NCI-H446 (cell line): ENCODE measurements around the gene LMO1.
A peak's percentile ranks its signal among the peaks of the same experiment; 100 is the strongest.

ENCODE experiments used
- DNase-seq, 2 experiments: peaks; one replicate each; lab custom pipeline; 2025; lab: John Stamatoyannopoulos, UW

The LMO1 gene

DNA sequence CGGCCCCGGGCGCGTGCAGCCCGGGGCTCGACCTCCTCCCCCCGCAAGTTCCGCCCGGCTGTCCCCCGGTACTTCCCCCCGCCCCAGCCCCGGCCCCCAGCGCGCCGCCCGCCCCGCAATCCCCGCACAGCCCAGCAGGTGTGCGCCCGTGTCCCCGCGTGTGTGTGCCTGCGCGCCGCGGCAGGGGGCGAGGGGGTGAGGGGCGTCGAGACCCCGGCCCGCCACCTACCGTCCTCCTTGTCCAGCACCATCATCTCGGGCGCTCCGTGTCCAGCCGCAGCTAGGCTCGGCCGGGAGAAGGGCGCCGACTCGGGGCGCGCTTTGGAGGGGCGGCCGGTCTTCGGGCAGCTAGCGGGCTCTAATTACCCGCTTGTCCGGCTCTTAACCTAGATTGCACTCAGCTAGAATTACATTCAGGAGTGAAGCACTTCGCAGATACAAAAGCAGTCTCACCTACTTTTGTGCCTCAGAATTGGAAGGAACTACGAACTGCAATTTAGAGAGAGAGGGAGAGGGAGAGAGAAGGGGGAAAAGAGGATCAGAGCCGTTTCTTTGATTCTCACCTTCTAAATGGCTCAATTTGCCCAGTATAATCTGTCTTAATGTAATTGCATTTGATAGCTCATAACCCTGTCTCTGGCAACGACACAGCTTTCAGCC is 439 bp downstream of the LMO1 start:
- DNase-seq, result no peak

DNA sequence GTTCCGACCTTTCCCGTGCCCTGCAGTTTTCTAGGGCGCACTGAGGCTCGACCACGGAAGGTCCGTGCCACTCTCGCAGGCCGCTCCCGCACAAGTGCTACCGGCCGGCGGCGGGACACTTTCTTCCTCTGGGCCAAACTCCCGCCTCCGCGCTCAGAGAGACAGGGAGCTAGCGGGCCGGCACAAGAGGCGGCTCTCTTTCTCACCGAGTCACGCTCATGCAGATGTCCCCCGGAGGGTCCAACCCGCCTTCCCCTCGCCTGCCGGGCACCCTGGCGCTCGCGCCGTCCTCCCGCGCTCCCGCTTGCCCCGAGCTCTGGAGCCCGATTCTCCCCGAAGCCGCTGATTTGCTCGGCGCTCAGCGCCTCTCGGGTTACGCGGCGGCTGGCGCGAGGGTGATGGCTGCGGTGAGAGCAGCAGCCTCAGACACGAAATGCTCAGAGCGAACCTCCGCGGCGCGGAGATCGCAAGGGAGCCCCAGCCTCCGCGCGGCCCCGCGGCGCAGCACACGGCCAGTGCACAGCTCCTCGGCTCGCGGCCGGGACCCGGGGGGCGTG is 1.0 kb downstream of the LMO1 start:
- peak in 1 of 2 experiments; percentile 21 for DNase-seq

DNA sequence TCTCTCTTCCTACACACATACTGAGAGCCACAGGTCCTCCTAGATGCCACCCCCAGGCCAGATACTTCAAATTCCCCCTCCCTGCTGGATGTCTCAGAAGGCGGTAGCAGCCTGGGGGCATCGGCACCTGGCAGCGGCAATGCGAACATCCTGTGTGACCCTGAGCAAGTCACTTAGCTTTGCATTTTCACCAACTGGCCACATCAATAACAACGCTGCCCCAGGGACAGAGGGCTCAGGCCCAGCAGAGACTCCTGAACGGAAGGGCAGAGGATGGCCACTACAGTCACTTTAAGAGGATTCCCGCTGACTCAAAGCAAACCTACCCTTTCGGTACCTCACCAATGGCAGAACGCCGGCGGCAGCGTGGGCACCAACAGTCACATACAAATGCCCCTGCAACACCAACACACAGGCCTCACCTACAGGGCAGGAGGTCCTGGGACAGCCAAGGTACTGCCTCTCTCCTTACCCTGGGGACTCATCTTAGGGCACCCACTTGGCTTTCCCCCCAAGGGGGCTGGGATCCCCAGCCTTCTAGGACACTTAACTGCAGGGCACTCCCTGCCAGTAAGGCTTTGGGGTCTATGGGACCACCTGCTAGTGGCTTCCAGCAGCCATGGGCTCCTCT is 1.6 kb downstream of the LMO1 start:
- no peak for DNase-seq

DNA sequence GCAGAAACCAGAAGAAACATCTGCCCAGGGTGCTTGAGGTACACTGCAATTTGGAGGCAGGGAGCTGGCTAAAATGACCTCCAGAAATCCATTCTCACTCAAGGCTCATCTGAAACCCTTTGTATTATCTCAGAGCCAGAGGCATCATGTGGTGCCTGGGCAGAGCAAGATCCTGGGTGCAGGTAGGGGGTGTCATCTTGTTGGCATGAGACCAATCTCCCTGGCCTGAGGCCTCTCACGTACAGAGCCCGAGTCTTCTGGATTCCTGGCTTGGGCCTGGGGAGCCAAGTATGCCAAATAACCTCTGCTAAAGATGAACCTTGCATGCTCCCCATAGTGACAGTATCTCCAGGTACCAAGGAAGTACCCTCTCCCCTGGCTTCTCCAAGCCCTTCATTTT is 2.4 kb downstream of the LMO1 start:
- no peak for DNase-seq

DNA sequence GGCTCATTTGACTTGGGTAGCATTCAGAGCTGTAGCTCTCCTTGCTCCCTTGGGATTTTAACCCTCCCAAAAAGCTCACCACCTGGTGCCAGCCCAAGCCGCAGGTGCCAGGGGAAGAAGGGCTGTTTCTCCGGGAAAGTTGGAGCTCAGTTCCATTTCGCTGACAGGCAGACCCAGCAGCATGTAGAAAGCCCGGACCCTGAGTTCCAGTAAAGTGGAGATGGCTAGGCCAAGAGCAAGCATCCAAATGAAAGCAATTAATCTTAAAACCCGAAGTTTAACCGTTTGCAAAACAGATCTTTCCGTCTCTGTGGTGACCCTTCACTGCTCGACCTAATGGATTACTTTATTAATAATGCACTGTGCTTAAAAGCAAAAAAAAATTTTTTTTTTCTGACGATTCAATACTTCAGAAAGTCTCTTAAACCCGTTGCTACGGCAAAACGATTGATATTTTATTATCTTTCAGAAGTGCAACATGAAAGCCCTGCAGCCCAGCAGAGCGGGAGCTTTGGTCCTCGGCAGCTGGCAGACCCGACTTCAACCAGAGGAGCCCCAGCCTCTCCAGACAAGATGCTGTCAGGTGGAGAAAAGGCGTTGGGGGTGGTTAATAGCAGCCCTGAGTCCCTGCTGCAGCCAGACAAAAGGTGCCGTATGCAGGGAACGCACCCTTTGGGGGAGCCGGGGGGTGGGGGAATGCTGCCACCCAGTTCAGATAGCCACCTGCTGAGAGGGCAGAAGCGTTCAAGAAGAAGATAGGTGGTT is 3.3 kb downstream of the LMO1 start:
- DNase-seq, result no peak

DNA sequence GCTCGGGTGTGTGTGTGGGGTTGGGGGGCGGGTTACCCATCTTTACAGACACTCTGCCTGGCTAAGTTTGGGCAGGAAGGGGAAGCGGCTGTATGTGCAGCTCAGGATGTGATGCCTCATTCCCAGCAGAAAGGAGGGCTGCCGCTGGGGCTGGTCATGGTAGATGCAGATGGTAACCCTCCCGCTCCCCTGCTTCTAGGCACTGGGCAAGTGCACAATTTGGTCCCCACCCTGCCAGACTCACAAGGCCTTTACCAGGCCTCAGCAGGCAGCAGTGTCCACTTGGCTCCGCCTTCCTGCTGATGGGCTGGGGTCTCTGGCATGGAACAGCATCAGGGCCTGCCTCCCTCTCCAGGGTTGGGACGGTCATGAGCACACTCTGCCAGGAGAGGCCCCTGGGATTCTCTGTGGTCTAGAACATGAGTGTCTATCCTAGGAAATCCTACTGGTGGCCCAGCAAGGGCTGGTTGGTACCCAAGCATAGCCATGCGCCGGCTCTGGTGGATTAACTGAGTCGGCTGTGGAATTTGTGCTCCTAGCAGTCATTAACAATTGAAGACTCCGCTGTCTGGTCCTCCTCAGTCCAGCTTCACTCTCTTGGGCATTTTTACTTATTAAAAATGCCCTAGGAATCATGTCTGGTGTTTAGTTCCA is 4.2 kb downstream of the LMO1 start:
- no peak for DNase-seq

DNA sequence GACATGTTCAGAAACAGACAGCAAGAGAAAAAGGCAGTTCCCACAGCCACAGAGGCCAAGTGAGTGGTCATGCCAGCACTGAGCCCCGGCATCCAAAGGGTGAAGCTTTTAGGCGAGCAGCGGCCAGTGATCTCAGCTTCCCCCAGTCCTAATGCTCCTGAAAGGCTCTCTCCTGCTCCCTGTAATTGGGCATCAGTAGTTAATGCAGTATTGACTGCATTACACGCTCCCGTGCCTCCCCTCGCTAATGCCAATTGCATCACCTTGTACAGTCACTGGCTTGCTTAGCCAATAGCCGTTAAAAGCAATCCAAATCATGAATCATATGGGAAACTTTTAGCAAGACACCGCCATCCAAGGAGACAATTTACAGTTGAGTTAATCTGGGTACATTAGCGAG is 4.9 kb downstream of the LMO1 start:
- DNase-seq, result peak in 1 of 2 experiments; percentile 60

DNA sequence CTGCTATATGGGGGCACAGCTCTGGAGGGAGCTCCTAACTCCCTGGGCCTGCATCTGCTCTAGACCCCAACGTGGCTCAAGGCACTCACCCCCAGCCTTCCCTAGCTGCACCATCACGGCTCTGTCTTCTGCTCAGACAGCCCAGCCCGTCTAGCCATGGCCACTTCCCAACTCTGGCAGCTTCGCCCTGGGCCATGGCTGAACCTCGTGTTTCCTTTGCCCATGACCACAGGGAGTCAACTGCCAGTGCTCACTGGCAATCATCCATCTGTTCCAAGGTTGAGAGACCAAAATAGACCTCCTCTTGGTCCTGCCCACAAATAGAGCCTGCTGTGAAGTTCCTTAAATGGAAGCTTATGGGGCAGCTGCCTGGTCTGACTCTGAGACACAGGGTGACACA is 5.4 kb downstream of the LMO1 start:
- DNase-seq, result peak; percentile 36 to 82

DNA sequence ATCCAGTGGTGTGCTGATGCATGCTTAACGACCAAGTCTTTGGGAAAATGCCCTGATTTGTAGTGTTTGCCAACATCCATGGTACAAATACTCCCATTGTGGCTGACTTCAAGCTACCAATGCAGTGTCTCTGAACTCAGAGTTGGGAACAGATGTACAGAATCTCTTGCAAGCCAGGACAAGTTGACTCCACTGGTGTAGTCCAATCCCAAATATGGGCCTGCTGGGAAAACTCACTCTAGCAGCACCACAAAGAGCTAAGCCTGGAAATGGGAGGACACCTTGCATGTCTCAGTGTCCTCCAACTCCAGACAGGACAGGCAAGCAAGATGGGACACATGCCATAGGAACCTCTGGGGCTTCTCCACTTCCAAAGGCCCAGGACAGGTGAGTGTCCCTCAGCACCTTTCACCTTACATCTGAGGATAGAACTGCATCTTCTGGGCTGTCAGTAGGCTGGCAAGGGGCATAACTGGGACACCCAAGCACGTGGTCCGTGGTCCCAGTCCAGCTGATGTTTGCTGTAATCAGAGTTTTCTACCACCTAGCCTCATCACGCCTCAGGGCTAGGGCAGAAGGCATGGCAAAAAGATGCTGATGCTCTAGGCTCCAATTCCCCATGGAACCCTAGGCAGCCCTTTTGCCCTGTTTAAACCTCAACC is 6.5 kb downstream of the LMO1 start:
- DNase-seq, result peak; percentile 56 to 81

DNA sequence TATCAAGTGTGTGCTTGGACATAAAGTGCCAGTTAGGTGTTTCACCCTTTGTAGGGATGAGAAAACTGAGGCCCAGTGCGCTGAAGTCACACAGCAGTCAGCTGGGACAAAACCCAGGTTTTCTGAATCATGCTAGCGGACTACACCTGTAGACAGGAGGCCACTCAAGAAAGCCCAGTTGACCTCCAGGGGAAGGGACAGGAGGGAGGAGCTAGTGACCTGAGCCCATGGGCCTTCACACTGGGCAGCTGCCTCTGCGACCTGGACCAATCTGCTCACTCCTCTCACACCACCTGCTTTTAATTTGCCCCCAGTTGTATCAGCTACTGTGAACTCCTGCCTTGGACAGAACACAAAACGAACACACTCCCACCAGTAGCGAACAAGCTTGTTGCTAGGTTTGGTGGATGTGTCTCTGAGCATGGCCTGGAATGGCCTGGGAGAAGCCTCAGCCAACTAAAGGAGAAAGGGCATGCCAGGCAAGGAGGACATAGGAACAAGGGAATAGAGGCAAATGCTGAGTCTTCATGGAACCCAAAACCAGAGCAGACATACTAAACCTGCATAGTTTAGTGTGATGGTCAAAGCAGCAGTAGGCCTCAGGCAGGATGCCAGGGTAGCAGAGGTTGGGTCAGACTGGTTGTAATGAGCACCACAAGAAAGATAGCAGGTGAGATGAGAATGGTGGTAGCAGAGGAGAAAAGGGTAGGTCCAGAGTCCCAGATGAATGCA is 7.2 kb downstream of the LMO1 start:
- DNase-seq, result no peak

DNA sequence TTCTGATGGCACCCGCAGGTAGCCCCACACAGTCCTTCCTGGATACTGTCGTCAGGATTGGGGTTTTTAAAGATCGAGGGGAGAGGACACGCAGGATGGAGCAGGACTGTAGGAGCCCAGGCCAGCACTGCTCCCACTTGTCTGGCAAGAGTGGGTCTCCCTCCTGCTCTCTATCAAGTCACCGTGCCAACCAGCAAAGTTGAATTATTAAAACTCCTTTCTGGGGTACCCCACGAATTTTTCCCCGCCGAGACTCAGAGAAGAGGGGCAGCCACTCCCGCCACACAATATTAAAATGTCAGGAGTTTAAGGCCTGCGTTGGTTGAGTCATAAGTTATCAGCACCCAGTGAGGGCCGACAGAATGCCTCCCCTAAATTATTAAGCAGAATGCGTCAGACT is 10.1 kb downstream of the LMO1 start:
- no peak for DNase-seq

DNA sequence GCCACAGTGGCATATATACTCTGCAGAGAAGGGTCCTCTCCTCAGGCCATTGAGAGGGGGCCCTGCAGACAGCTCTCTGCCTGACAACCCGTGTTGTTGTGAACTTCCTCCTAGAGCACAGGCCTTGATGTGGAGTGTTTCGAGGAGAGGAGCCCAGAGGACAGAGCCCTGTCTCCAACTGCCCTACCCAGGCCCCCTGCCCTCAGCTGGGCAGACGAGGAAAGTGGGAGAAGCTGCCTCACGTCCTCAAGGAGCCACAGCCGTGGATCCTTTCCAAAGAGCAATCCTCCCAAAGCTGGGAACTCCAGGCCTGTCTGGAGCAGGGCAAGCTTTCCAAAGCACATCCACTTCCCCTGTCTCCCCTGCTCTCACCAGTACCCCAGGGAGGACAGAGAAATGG is 10.7 kb downstream of the LMO1 start:
- no peak for DNase-seq

DNA sequence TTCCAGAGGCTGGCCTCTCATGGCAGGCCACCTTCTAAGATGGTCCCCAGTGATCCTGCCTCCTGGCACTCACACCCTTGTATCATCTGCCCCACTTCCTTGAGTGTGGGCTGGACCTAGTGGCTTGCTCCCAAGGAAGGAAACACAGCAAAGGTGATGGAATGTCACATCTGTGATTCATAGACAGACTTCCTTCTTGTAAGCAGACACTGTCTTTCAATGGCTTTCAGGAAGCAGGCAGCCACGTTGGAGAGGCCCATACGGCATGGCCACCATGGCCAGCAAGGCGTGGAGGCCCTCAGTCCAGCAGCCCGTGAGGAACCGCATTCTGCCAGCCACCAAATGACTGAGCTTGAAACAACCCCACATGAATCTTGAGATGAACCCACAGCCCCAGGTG is 11.3 kb downstream of the LMO1 start:
- no peak for DNase-seq

DNA sequence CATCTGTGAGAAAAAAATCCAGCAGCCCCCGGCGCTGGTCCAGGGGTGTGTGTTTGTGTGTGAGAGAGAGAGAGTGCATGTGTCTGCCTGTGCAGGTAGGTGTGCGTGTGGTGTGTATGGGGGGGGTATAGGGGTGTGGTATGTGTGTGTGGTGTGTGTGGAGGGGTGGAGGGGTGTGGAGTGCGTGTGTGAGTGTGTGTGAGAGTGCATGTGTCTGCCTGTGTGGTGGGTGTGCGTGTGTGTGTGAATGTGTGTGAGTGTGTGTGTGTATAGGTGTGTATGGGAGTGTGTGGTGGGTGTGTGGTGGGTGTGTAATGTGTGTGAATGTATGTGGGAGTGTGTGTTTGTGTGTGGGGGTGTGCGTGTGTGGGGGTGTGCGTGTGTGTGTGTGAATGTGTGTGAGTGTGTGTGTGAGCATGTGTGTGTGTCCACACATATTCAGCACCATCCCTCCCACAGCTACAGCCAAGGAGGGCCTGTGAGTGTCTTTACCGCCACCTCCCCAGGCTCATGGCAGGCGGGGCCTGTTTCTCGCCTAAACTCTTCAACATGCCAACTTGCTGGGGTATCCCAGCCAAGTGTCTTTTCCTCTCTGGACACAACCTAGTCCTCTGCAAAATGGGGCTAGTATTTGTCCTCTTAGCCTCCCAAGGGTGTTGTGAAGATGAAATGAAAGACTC is 11.9 kb downstream of the LMO1 start:
- DNase-seq, result no peak

DNA sequence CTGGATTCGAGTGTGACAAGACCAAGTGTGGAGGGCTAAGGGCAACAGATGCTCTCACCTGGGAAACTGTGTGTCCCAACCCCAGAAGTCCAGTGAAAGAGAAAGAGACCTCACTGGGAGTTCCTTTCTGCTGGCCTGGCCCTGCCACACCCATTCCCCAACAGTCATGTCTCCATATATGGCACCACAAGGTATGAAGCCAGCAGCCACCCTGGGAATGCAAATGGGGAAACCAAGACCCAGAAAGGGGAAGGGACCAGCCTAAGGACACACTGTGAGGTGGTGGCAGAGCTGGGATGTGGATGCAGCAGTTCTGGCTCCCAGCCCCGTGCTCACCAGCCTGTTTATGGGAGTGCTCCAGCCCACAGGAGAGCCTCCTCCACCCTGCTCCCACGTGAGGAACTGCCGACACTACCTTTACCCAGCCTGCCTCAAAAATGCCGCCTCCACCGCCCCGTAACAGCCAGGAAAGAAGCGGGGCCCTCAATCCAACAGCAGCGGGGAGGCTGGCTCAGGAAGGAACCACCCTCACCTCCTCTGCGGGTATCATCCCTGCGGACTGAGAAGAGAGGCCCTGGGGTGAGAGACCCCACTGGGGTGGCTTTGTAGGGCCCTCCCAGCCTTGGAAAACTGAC is 12.6 kb downstream of the LMO1 start:
- DNase-seq, result no peak

DNA sequence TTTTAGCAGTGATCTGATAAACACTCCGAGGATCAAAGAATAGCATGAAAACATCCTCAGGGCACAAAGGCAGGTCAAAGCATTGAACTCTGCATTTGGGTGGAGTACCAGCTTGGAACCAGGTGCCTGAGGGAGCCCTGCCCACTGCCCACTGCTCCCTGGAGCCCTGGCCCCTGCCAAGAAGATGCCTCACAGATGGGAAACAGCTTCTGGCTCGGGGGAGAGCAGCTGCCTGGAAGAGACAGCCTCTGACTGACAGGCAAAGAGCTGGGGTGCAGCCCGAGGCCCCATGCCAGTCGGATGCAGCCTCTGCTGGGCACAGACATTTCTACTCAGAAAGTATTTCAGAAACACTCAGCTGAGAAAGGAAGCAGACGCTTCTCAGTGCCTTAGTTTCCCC is 13.2 kb downstream of the LMO1 start:
- DNase-seq, result peak; percentile 36 to 70

DNA sequence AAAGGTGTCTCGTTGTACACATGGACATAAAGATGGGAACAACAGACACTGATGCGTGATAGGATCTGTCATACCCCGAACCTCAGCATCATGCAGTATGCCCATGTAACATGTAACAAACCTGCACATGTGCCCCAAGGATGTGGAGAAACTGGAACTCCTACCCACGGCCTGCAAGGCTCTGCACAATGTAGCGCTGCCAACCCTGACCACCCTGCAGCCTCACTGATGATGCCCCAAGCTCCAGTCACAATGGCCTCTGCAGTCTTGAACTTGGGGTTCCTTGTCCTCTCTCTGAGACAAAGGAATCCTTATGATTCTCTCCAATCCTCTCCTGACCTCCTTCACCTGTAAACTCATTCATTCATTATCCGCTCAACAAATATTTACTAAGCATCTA is 14.2 kb downstream of the LMO1 start:
- no peak for DNase-seq

DNA sequence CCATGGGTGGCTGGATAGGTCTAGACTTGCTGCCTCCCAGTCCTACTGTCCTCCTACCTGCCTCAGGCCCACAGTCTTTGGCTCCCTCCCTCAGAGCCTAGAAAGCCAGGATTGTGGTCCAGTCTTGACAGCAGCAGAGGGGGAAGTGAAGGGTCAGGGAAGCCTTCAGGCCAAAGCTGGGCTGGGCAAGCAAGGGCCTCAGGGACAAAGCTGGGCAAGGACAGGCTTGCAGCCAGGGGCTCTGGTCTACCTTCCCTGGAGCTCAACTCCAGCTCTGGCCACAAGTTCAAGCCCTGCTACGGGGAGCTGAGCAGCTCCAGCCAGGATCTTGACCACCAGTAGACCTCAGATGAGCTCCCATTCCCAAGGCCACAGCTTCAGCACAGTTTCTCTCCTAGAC is 14.9 kb downstream of the LMO1 start:
- no peak for DNase-seq

DNA sequence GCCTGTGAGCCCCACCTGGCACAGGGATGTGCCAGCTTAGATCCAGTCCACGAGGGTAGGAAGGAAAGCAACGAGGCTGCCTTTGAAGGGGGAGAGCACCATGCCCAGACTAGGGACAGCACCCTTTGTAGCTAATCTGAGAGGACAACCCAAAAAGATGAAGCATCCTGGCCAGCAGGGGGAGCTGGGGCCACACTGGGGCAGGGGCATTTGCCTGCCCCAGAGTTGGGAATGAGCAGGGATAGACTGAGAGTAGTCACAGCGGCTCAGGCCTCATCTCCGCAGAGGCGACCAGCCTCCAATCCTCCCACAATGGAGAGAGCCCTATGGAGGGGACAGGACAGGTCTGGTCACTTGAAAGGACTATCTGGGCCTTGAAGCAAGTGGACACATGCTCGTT is 16.4 kb downstream of the LMO1 start:
- DNase-seq, result no peak

DNA sequence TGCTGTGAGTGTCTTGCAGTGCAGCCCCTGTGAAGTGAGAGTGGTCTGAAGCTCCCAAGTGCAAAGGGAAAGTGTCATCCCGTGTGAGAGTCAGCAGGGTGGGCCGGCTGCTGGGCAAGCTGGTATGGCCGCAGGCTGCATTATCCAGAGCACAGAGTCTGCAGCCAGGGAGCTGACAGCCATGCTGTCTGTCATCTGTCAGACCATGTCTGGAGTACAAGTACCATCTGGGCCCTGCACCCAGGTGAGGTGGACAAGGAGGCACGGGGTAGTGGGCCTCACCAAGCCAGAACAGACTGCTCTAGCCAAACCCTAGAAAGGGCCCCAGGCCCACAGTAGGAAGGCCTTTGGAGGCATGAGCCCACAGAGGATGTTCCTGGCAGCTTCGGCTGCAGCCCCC is 20.2 kb downstream of the LMO1 start:
- no peak for DNase-seq
